SH-SY5Y (cell line): ENCODE results near the gene GNA15.

Source experiments
- GATA2 ChIP-seq: IDR thresholded peaks from 2 replicates; pipeline ENCODE4 v1.6.1; 2011; ENCODE audit warnings: mild to moderate bottlenecking, low read depth, low read length
- GATA3 ChIP-seq: IDR thresholded peaks from 2 replicates; pipeline ENCODE4 v1.6.1; 2011; ENCODE audit warnings: low read depth, mild to moderate bottlenecking, low read length, moderate library complexity

DNA sequence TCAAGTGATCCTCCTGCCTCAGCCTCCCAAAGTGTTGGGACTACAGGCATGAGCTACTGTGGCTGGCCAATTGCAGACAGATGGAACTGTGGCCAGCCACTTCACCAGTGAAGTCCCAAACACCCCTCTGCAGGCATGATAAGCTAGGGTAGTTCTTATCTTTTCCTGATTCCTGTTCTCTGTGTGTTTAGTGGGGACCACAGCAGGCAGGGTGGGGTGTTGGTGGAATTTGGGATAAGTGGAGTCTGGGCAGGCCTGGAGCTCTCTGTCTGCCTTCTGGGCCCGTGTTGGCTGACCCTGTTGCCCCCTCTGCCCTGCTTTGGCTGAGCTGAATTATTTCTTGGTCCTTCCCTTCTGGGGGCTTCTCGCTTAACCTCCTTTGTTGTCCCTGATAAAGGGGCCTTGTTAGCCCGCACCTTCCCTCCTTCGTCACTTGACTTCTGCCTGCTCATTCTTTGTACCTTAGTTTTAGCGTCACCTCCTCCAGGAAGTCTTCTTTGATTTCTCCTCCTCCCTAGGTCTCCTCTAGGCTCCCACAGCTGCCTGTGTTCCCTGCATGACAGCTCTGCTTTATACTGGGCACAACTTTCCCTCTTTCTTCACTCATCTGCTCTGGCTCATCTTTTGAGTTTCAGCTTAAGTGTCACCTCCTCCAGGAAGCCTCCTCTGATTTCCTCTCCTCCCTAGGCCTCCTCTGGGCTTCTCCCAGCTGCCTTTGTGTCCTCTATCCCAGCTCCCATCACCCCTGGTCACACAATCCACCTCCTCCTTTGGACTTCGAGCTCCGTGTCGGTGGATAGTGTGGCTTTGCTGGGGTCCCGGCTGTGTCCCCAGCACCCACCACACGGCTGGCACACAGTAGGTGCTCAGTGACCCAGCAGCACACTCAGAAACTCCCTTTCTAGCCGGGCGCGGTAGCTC, 48.1 kb downstream of the GNA15 start:
- TF ChIP-seq GATA2 (no peak), GATA3 (no peak)
